ENCODE measurements around the gene POR. TPM values are rescaled to one million over a fixed set of nuclear protein-coding genes. Genes with fewer than 3 reads are reported as not detected.

Gene POR
- total and polyA plus RNA-seq, 2 of the 13 experiments (the other 11 are each of a cell fraction or from before 2014, with no cell fraction given) = 145 to 266 TPM

DNA sequence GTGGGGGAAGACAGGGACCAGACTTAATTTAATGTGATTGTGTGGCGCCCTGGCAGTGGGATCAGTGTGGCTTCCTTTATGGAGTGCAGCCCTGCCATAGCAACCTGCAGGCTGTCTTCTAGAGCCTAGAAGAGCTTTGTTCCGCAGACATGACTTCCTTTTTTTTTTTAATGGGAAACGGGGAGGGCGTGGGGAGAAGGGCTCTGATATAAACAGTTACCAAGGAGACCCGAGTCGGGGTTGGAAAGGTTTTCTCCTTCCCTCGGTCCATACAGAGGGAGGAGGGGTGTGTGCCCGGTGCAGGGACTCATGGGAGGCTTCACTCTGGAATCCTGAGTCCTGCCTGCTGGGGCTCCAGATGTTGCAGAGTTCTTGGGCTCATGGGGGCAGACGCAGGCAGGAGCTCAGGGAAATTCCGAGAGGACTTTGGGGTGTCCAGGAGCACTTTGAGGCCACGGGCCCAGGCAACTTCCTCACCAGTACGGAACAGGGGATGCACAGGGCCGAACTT is 52.6 kb downstream of the POR start:
- CTCF ChIA-PET (ENCODE audit: low intra/inter-chr PET ratio, low total read pairs) = no interaction called here
- H3K9me3 ChIP-seq (ENCODE audit: low read length) = no peaks in the 10 kb centered on the region
- FAIRE-seq (no peak), DNase-seq (ENCODE audit: low spot score) (no peak), ATAC-seq (no peak)
- peaks cover 44% of the 10 kb centered on the region for H3K4me1 ChIP-seq (ENCODE audit: insufficient read depth, low read length)
- no peak for TF ChIP-seq ZNF326 (CRISPR knock-in tag; IDR thresholded peaks at IDR 0.05; ENCODE audit: borderline replicate concordance)
- no peak for TF ChIP-seq GPN1 (CRISPR knock-in tag; IDR thresholded peaks at IDR 0.05; ENCODE audit: borderline replicate concordance)
- no peak for TF ChIP-seq DNMT3B (CRISPR knock-in tag; conservative IDR thresholded peaks at IDR 0.05)
- TF ChIP-seq, protein P1, sequence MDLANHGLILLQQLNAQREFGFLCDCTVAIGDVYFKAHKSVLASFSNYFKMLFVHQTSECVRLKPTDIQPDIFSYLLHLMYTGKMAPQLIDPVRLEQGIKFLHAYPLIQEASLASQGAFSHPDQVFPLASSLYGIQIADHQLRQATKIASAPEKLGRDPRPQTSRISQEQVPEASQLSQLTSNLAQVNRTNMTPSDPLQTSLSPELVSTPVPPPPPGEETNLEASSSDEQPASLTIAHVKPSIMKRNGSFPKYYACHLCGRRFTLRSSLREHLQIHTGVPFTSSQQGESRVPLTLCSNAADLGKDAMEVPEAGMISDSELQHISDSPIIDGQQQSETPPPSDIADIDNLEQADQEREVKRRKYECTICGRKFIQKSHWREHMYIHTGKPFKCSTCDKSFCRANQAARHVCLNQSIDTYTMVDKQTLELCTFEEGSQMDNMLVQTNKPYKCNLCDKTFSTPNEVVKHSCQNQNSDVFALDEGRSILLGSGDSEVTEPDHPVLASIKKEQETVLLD (CRISPR knock-in tag; IDR thresholded peaks at IDR 0.05; ENCODE audit: low read depth) = no peak
- TF ChIP-seq NCOA1 (CRISPR knock-in tag; IDR thresholded peaks at IDR 0.05) = no peak
- intact Hi-C loops (cut with micrococcal nuclease; ENCODE audit: unreplicated experiment) = no loop called here
- no peak overlapping the region for H3K27ac ChIP-seq (ENCODE audit: extremely low read length, insufficient read depth, low read length)
- H3K36me3 ChIP-seq (replicated peaks in 1 of 2; ENCODE audit: control insufficient read depth in 1 of 2, insufficient read depth in 2 of 2, low read length in 2 of 2) = peaks cover 39 to 88% of the 10 kb centered on the region in 2 experiments
- WGBS (ENCODE audit: low lambda C conversion rate) = 94% methylated on average over 8 of the region's 13 CpGs
- POLR2A ChIA-PET = no interaction called here
- peaks cover 62% of the 10 kb centered on the region for H4K20me1 ChIP-seq (ENCODE audit: insufficient read depth, low read length)
- in situ Hi-C loops (cut with HindIII; ENCODE audit: extremely low pct_ligation_motif_present, low pct_unique_long_range_greater_than_20kb) = no loop called here
- no peak overlapping the region for H3K4me3 ChIP-seq (replicated peaks in 1 of 3; ENCODE audit: insufficient read depth in 1 of 3, low read depth in 2 of 3, low read length in 3 of 3)
- H3K79me2 ChIP-seq (ENCODE audit: insufficient read depth, low read length) = peaks cover 44% of the 10 kb centered on the region
- no peak overlapping the region for H3K9ac ChIP-seq (ENCODE audit: insufficient read depth, low read depth, low read length)
- no TSS peak for BruUV-seq (replicated peaks)
- H2AFZ ChIP-seq (ENCODE audit: low read length) = no peak overlapping the region
- no peak overlapping the region for H3K4me2 ChIP-seq (ENCODE audit: low read depth, low read length)
- H3K27me3 ChIP-seq (ENCODE audit: control insufficient read depth in 1 of 2, insufficient read depth in 2 of 2, low read length in 2 of 2) = no peaks in the 10 kb centered on the region

DNA sequence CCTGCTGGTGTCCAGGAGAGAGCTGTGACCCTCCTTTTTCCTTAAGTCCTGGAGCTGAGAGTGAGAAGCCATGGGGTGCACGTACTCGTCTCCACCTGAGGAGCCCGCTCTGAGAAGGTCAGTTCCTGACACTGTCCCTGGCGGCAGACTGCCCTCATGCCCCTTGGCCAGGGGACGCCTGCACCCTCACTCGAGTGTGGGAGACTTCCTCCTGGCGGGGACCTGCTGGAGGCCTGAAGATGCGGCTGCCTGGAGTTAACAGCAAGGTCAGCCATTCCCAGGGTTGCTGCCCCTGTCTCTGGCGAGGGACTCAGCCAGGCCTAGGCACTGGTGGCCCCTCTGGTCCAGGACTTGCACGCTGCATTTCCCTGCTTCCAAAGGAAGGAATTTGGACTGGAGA is 53.1 kb downstream of the POR start:
- BruUV-seq (replicated peaks) = no TSS peak
- Histone ChIP-seq H3K9ac (ENCODE audit: insufficient read depth, low read depth, low read length) (no peak overlapping the region), H2AFZ (ENCODE audit: low read length) (no peak overlapping the region), H3K27ac (ENCODE audit: extremely low read length, insufficient read depth, low read length) (no peak overlapping the region), H3K4me2 (ENCODE audit: low read depth, low read length) (no peak overlapping the region), H3K9me3 (ENCODE audit: low read length) (no peaks in the 10 kb centered on the region), H3K36me3 (replicated peaks in 1 of 2; ENCODE audit: control insufficient read depth in 1 of 2, insufficient read depth in 2 of 2, low read length in 2 of 2) (peaks cover 39 to 84% of the 10 kb centered on the region in 2 experiments), H3K4me1 (ENCODE audit: insufficient read depth, low read length) (peaks cover 39% of the 10 kb centered on the region), H3K79me2 (ENCODE audit: insufficient read depth, low read length) (peaks cover 39% of the 10 kb centered on the region), H4K20me1 (ENCODE audit: insufficient read depth, low read length) (peaks cover 61% of the 10 kb centered on the region), H3K27me3 (ENCODE audit: control insufficient read depth in 1 of 2, insufficient read depth in 2 of 2, low read length in 2 of 2) (no peaks in the 10 kb centered on the region), H3K4me3 (replicated peaks in 1 of 3; ENCODE audit: insufficient read depth in 1 of 3, low read depth in 2 of 3, low read length in 3 of 3) (no peak overlapping the region)
- in situ Hi-C loops (cut with HindIII; ENCODE audit: extremely low pct_ligation_motif_present, low pct_unique_long_range_greater_than_20kb) = no loop called here
- 88% methylated on average over 5 of the region's 10 CpGs for WGBS (ENCODE audit: low lambda C conversion rate)
- DNase-seq (ENCODE audit: low spot score) = no peak
- ChIA-PET POLR2A (no interaction called here), CTCF (ENCODE audit: low intra/inter-chr PET ratio, low total read pairs) (no interaction called here)
- no peak for FAIRE-seq
- no peak for ATAC-seq
- intact Hi-C loops (cut with micrococcal nuclease; ENCODE audit: unreplicated experiment) = no loop called here
- no peak for TF ChIP-seq ZNF615 (CRISPR knock-in tag; IDR thresholded peaks at IDR 0.05; ENCODE audit: borderline replicate concordance)
- TF ChIP-seq FOXK1 (CRISPR knock-in tag; IDR thresholded peaks at IDR 0.05; ENCODE audit: borderline replicate concordance, low read depth) = no peak
- TF ChIP-seq ZNF207 (IDR thresholded peaks at IDR 0.05; ENCODE audit: borderline replicate concordance) = no peak
- TF ChIP-seq AGO2 (optimal IDR thresholded peaks at IDR 0.05; ENCODE audit: low read depth, low read length) = no peak
- no peak for TF ChIP-seq ZNF337 (CRISPR knock-in tag; IDR thresholded peaks at IDR 0.05; ENCODE audit: borderline replicate concordance, low read depth)
- TF ChIP-seq, protein P2, sequence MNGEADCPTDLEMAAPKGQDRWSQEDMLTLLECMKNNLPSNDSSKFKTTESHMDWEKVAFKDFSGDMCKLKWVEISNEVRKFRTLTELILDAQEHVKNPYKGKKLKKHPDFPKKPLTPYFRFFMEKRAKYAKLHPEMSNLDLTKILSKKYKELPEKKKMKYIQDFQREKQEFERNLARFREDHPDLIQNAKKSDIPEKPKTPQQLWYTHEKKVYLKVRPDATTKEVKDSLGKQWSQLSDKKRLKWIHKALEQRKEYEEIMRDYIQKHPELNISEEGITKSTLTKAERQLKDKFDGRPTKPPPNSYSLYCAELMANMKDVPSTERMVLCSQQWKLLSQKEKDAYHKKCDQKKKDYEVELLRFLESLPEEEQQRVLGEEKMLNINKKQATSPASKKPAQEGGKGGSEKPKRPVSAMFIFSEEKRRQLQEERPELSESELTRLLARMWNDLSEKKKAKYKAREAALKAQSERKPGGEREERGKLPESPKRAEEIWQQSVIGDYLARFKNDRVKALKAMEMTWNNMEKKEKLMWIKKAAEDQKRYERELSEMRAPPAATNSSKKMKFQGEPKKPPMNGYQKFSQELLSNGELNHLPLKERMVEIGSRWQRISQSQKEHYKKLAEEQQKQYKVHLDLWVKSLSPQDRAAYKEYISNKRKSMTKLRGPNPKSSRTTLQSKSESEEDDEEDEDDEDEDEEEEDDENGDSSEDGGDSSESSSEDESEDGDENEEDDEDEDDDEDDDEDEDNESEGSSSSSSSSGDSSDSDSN (CRISPR knock-in tag; IDR thresholded peaks at IDR 0.05) = no peak
- TF ChIP-seq ZNF777 (CRISPR knock-in tag; IDR thresholded peaks at IDR 0.05) = no peak
- TF ChIP-seq ZBTB3 (CRISPR knock-in tag; IDR thresholded peaks at IDR 0.05; ENCODE audit: borderline replicate concordance, low read depth) = no peak
- TF ChIP-seq ZNF253 (CRISPR knock-in tag; IDR thresholded peaks at IDR 0.05; ENCODE audit: borderline replicate concordance) = no peak
- TF ChIP-seq SP5 (CRISPR knock-in tag; IDR thresholded peaks at IDR 0.05; ENCODE audit: borderline replicate concordance, low read depth) = no peak
- TF ChIP-seq SIN3B (IDR thresholded peaks at IDR 0.05; ENCODE audit: low read length) = no peak
